H9 (cell line): Measurements from ENCODE around the gene H19. TPM values are rescaled to one million over a fixed set of nuclear protein-coding genes. Genes with fewer than 3 reads are reported as not detected.

Experiments
- DNase-seq: peaks from one replicate; pipeline ENCODE4 v3.0.0-alpha.2; 2017
- H2AFZ ChIP-seq: one replicate; pipeline ENCODE4 v1.6.1; 2013; ENCODE audit warnings: mild to moderate bottlenecking, low read length, control low read depth, moderate library complexity
- H2AK5ac ChIP-seq: 2 replicates; pipeline ENCODE4 v1.6.1; 2013; ENCODE audit warnings: low read length, control low read depth, mixed read lengths; ENCODE audit not compliant: insufficient read length
- H2BK120ac ChIP-seq: one replicate; pipeline ENCODE4 v1.6.1; 2013; ENCODE audit warnings: low read depth, mild to moderate bottlenecking, low read length, control low read depth, inconsistent platforms; ENCODE audit not compliant: poor library complexity, severe bottlenecking
- H2BK12ac ChIP-seq: 2 replicates; pipeline ENCODE4 v1.6.1; 2013; ENCODE audit warnings: low read length, control low read depth, mixed read lengths, low read depth; ENCODE audit not compliant: insufficient read length
- H2BK15ac ChIP-seq: 2 replicates; pipeline ENCODE4 v1.6.1; 2013; ENCODE audit warnings: low read depth, low read length, control low read depth
- H2BK20ac ChIP-seq: one replicate; pipeline ENCODE4 v1.6.1; 2013; ENCODE audit warnings: low read depth, mild to moderate bottlenecking, low read length, control low read depth, inconsistent platforms; ENCODE audit not compliant: poor library complexity, severe bottlenecking
- H2BK5ac ChIP-seq: 2 replicates; pipeline ENCODE4 v1.6.1; 2013; ENCODE audit warnings: low read length, control low read depth, mixed read lengths; ENCODE audit not compliant: insufficient read length
- H3K14ac ChIP-seq: 2 replicates; pipeline ENCODE4 v1.6.1; 2013; ENCODE audit warnings: low read length, control low read depth; ENCODE audit not compliant: insufficient read depth
- H3K18ac ChIP-seq: 2 replicates; pipeline ENCODE4 v1.6.1; 2013; ENCODE audit warnings: low read depth, mild to moderate bottlenecking, mixed read lengths, low read length, control low read depth; ENCODE audit not compliant: insufficient read length
- H3K23ac ChIP-seq: 2 replicates; pipeline ENCODE4 v1.6.1; 2013; ENCODE audit warnings: low read length, control low read depth, mixed read lengths, low read depth; ENCODE audit not compliant: insufficient read length
- H3K23me2 ChIP-seq: 2 replicates; pipeline ENCODE4 v1.6.1; 2013; ENCODE audit warnings: low read depth, mild to moderate bottlenecking, mixed read lengths, low read length, control low read depth; ENCODE audit not compliant: insufficient read length, poor library complexity, severe bottlenecking
- H3K27ac ChIP-seq: 2 replicates; pipeline ENCODE4 v1.5.1; 2013; ENCODE audit warnings: low read length, control low read depth, mixed read lengths, low read depth; ENCODE audit not compliant: insufficient read length
- H3K27me3 ChIP-seq: 2 replicates; pipeline ENCODE4 v1.6.1; 2013; ENCODE audit warnings: low read length, control low read depth, inconsistent platforms; ENCODE audit not compliant: insufficient read depth
- H3K4ac ChIP-seq: 2 replicates; pipeline ENCODE4 v1.6.1; 2013; ENCODE audit warnings: low read depth, mild to moderate bottlenecking, control low read depth, inconsistent platforms, low read length, moderate library complexity
- H3K4me1 ChIP-seq: 2 replicates; pipeline ENCODE4 v1.6.1; 2013; ENCODE audit warnings: low read length, control low read depth, inconsistent platforms; ENCODE audit not compliant: insufficient read depth
- H3K4me2 ChIP-seq: 2 replicates; pipeline ENCODE4 v1.6.1; 2013; ENCODE audit warnings: low read length, control low read depth, mixed read lengths; ENCODE audit not compliant: insufficient read length, insufficient read depth
- H3K56ac ChIP-seq: 2 replicates; pipeline ENCODE4 v1.6.1; 2013; ENCODE audit warnings: low read depth, mild to moderate bottlenecking, mixed read lengths, low read length, control low read depth; ENCODE audit not compliant: insufficient read length
- H3K79me1 ChIP-seq: 2 replicates; pipeline ENCODE4 v1.6.1; 2013; ENCODE audit warnings: low read depth, mild to moderate bottlenecking, moderate library complexity, low read length, control low read depth, inconsistent platforms; ENCODE audit not compliant: insufficient read depth, poor library complexity, severe bottlenecking
- H3K79me2 ChIP-seq: 2 replicates; pipeline ENCODE4 v1.6.1; 2013; ENCODE audit warnings: low read length, control low read depth, inconsistent platforms; ENCODE audit not compliant: insufficient read depth
- H3K9ac ChIP-seq: 2 replicates; pipeline ENCODE4 v1.6.1; 2013; ENCODE audit warnings: low read length, control low read depth, mixed read lengths; ENCODE audit not compliant: insufficient read length; ENCODE audit errors: extremely low read depth
- H3K9me3 ChIP-seq: one replicate; pipeline ENCODE4 v1.6.1; 2013; ENCODE audit warnings: low read depth, low read length, inconsistent platforms; ENCODE audit not compliant: control insufficient read depth
- H3T11ph ChIP-seq: one replicate; pipeline ENCODE4 v1.6.1; 2013; ENCODE audit warnings: mild to moderate bottlenecking, low read length, control low read depth, inconsistent platforms
- H4K20me1 ChIP-seq: one replicate; pipeline ENCODE4 v1.6.1; 2013; ENCODE audit not compliant: control insufficient read depth, insufficient read length, insufficient read depth
- H4K5ac ChIP-seq: 2 replicates; pipeline ENCODE4 v1.6.1; 2013; ENCODE audit warnings: low read depth, mild to moderate bottlenecking, mixed read lengths, low read length, control low read depth; ENCODE audit not compliant: insufficient read length
- H4K8ac ChIP-seq: replicated peaks from 2 replicates; pipeline ENCODE4 v1.6.1; 2013; ENCODE audit warnings: low read length, control low read depth, mixed read lengths, low read depth; ENCODE audit not compliant: insufficient read length
- H4K91ac ChIP-seq: 2 replicates; pipeline ENCODE4 v1.6.1; 2013; ENCODE audit warnings: low read depth, mild to moderate bottlenecking, moderate library complexity, mixed read lengths, low read length, control low read depth; ENCODE audit not compliant: insufficient read length
- H3K27ac Mint-ChIP-seq, 3 experiments: 2 replicates in 2 of 3; 3 replicates in 1 of 3; pipeline ENCODE4 v1.8.0; 2020 to 2021; ENCODE audit warnings: mixed read lengths in 3 of 3, mild to moderate bottlenecking in 1 of 3, moderate library complexity in 1 of 3
- H3K27me3 Mint-ChIP-seq: 2 replicates; pipeline ENCODE4 v1.8.0; 2021; ENCODE audit warnings: low read depth, mild to moderate bottlenecking, moderate library complexity, mixed read lengths
- H3K36me3 Mint-ChIP-seq, 3 experiments: 2 replicates in 2 of 3; 3 replicates in 1 of 3; pipeline ENCODE4 v1.8.0; 2020 to 2021; ENCODE audit warnings: low read depth in 3 of 3, mixed read lengths in 3 of 3; ENCODE audit not compliant: insufficient read depth in 1 of 3
- H3K4me1 Mint-ChIP-seq, 2 experiments: 2 replicates each; pipeline ENCODE4 v1.8.0; 2020; ENCODE audit warnings: mixed read lengths in 2 of 2
- H3K4me3 Mint-ChIP-seq, 2 experiments: 2 replicates in 1 of 2; 3 replicates in 1 of 2; pipeline ENCODE4 v1.8.0; 2020 to 2021; ENCODE audit warnings: mild to moderate bottlenecking in 2 of 2, mixed read lengths in 2 of 2, moderate library complexity in 1 of 2
- H3K9me3 Mint-ChIP-seq, 2 experiments: 2 replicates in 1 of 2; 3 replicates in 1 of 2; pipeline ENCODE4 v1.8.0; 2020; ENCODE audit warnings: mild to moderate bottlenecking in 2 of 2, mixed read lengths in 2 of 2, moderate library complexity in 1 of 2
- WGBS: extraction: QIAGEN DNeasy Blood & Tissue Kit; methylation state at CpG from one replicate; pipeline ENCODE4 v1.1.7; 2013; ENCODE audit warnings: missing lambda C conversion rate, low lambda C conversion rate, mixed read lengths; ENCODE audit not compliant: insufficient read length; ENCODE audit errors: extremely low coverage; 5-methylcytosine and 5-hydroxymethylcytosine counted together
- total RNA-seq: library from RNA; stranded (reverse); gene quantifications from 2 replicates; pipeline ENCODE4 v1.2.1, GENCODE V29; 2021
- TF ChIP-seq, protein P1 (sequence below): fragments of 200-600 bp; sonication (generic); conservative IDR thresholded peaks from 3 replicates; pipeline ENCODE4 v1.8.0; 2021; ENCODE audit warnings: antibody characterized with exemption, mild to moderate bottlenecking

Gene H19
- total RNA-seq, 1 experiment from 2014 or later: 10.7 TPM

DNA sequence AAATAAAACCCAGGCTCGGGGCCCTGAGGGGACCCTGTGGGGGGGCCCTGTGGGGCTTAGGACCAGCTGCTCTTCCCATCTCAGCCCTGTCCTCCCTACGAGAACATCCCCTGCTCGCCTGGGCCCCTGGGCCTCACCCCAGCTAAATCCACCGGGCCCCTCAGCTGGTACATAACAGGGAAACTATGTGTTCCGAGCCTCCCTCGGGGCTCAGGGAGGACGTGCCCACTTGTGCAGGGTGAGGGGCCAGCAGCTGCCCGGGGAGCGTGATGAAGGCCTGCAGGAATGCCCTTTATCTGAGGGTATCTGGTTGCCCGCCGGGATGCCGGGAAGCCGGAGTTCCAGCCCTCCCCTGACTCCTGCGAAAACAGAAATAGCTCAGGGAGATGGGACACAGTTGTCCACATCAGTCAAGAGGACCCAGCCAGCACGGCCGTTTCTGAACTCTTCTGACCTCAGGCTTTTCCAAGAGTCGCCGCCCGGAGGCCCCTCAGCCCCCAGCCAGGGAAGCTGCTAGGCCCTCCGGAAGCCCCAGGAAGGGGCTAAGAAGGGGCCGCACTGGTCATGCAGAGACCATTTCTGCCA lies 29.9 kb downstream of the H19 start:
- TF ChIP-seq, protein P1, sequence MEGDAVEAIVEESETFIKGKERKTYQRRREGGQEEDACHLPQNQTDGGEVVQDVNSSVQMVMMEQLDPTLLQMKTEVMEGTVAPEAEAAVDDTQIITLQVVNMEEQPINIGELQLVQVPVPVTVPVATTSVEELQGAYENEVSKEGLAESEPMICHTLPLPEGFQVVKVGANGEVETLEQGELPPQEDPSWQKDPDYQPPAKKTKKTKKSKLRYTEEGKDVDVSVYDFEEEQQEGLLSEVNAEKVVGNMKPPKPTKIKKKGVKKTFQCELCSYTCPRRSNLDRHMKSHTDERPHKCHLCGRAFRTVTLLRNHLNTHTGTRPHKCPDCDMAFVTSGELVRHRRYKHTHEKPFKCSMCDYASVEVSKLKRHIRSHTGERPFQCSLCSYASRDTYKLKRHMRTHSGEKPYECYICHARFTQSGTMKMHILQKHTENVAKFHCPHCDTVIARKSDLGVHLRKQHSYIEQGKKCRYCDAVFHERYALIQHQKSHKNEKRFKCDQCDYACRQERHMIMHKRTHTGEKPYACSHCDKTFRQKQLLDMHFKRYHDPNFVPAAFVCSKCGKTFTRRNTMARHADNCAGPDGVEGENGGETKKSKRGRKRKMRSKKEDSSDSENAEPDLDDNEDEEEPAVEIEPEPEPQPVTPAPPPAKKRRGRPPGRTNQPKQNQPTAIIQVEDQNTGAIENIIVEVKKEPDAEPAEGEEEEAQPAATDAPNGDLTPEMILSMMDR: no peak
- no CpG with 5 or more reads among the region's 21 CpGs for WGBS
- Histone ChIP-seq H2AK5ac (no peak overlapping the region), H3K56ac (no peak overlapping the region), H2BK120ac (no peak overlapping the region), H3K4me2 (no peak overlapping the region), H3K4ac (no peak overlapping the region), H3K14ac (no peak overlapping the region), H4K91ac (no peak overlapping the region), H3K27ac (no peak overlapping the region), H4K5ac (no peak overlapping the region), H4K20me1 (no peaks in the 10 kb centered on the region), H3K23me2 (no peaks in the 10 kb centered on the region), H2BK5ac (no peak overlapping the region), H2BK20ac (no peak overlapping the region), H2BK12ac (no peak overlapping the region), H4K8ac (no peak overlapping the region), H3K79me1 (no peaks in the 10 kb centered on the region), H2BK15ac (no peak overlapping the region), H3K18ac (no peak overlapping the region), H3K23ac (no peak overlapping the region), H3K79me2 (no peaks in the 10 kb centered on the region), H2AFZ (no peak overlapping the region), H3K4me1 (no peaks in the 10 kb centered on the region), H3T11ph (no peak overlapping the region), H3K9me3 (no peaks in the 10 kb centered on the region), H3K27me3 (no peaks in the 10 kb centered on the region), H3K9ac (no peak overlapping the region)
- Mint-ChIP-seq H3K4me3 (no peak overlapping the region), H3K4me1 (no peaks in the 10 kb centered on the region), H3K9me3 (no peaks in the 10 kb centered on the region), H3K27ac (no peak overlapping the region), H3K27me3 (no peaks in the 10 kb centered on the region), H3K36me3 (no peaks in the 10 kb centered on the region)
- DNase-seq: no peak
